ENCODE measurements around the gene EIF3J. TPM values are rescaled to one million over a fixed set of nuclear protein-coding genes. Genes with fewer than 3 reads are reported as not detected.
A peak's percentile ranks its signal among the peaks of the same experiment; 100 is the strongest.

The EIF3J gene
- total RNA-seq, 1 experiment from 2014 or later = 38.2 TPM

DNA sequence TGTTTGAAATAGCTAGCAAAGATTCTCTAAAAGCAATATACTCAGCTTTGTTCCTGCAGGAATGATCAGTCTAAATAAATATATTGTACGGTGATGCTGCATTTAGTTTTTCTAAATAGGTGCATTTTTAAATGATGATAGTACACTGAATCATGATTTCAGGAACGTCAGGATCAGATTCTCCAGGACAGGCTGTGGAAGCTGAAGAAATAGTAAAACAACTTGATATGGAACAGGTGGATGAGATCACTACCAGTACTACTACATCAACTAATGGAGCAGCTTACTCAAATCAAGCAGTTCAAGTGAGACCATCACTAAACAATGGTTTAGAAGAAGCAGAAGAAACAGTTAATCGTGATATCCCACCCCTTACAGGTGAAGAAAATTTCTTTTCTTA, 46.3 kb upstream of the EIF3J start:
- peak; percentile 70 for DNase-seq
- POLR2A ChIA-PET (ENCODE audit: unreplicated experiment) = interaction anchor here (0.6 to 0.7 kb wide), 3 partner anchors 11 to 207 kb away, joined by 3 to 6 read pairs (median 4); partner anchors contain the start of gene CTDSPL2
- H3K9ac ChIP-seq (ENCODE audit: low read length) = no peak overlapping the region
- H3K9me3 ChIP-seq (ENCODE audit: low read length) = no peaks in the 10 kb centered on the region
- no peaks in the 10 kb centered on the region for H3K9me2 ChIP-seq (replicated peaks; ENCODE audit: low read length)
- CTCF ChIA-PET = interaction anchor here (1.1 to 1.9 kb wide), 2 partner anchors 11 to 203 kb away, joined by 3 to 12 read pairs; no protein-coding TSS in a partner anchor
- H3K4me2 ChIP-seq (ENCODE audit: low read length) = peak overlapping the region; percentile 35; the same call in 1 of the 2 replicates
- H3K27ac ChIP-seq (ENCODE audit: low read length) = peak overlapping the region; percentile 33
- H3K27me3 ChIP-seq (ENCODE audit: low read length) = no peaks in the 10 kb centered on the region
- no peak overlapping the region for H3K4me3 ChIP-seq (ENCODE audit: low read length)
- intact Hi-C loops (cut with micrococcal nuclease) = no loop called here
- peaks cover 28% of the 10 kb centered on the region for H3K4me1 ChIP-seq (ENCODE audit: insufficient read depth, low read length)
- TF ChIP-seq EZH2phosphoT487 (IDR thresholded peaks at IDR 0.05; ENCODE audit: borderline replicate concordance, low read length) (no peak), EZH2 (IDR thresholded peaks at IDR 0.05; ENCODE audit: low read length, unreplicated experiment) (no peak)
- TF ChIP-seq, protein P1, sequence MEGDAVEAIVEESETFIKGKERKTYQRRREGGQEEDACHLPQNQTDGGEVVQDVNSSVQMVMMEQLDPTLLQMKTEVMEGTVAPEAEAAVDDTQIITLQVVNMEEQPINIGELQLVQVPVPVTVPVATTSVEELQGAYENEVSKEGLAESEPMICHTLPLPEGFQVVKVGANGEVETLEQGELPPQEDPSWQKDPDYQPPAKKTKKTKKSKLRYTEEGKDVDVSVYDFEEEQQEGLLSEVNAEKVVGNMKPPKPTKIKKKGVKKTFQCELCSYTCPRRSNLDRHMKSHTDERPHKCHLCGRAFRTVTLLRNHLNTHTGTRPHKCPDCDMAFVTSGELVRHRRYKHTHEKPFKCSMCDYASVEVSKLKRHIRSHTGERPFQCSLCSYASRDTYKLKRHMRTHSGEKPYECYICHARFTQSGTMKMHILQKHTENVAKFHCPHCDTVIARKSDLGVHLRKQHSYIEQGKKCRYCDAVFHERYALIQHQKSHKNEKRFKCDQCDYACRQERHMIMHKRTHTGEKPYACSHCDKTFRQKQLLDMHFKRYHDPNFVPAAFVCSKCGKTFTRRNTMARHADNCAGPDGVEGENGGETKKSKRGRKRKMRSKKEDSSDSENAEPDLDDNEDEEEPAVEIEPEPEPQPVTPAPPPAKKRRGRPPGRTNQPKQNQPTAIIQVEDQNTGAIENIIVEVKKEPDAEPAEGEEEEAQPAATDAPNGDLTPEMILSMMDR (conservative IDR thresholded peaks at IDR 0.05; ENCODE audit: low read depth, low read length) = no peak
- peaks cover 13% of the 10 kb centered on the region for H3F3A ChIP-seq (ENCODE audit: low read length, unreplicated experiment)
- no TSS peak for BruUV-seq (replicated peaks)
- peaks cover 10% of the 10 kb centered on the region for H4K20me1 ChIP-seq (ENCODE audit: low read length)
- peak; percentile 67 for ATAC-seq
- H3K36me3 ChIP-seq (ENCODE audit: low read depth, low read length) = peaks cover 24% of the 10 kb centered on the region; the same call in 1 of the 2 replicates
- no peak overlapping the region for H2AFZ ChIP-seq (ENCODE audit: low read length)
- peaks cover 12% of the 10 kb centered on the region for H3K79me2 ChIP-seq (ENCODE audit: low read length)

DNA sequence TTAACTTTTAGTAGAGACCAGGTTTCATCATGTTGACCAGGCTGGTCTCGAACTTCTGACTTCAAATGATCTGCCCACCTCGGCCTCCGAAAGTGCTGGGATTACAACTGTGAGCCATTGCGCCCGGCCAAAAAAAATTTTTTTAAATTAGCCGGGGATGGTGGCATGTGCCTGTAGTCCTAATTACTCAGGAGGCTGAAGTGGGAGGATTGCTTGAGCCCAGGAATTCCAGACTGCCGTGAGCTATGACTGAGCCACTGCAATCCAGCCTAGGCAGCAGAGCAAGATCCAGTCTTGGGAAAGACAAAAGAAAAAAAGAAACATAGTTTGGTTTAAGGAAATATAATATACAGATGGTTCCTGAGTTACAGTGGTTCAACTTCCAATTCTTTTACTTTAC, 44.9 kb upstream of the EIF3J start:
- Histone ChIP-seq H4K20me1 (ENCODE audit: low read length) (peaks cover 10% of the 10 kb centered on the region), H3K9me2 (replicated peaks; ENCODE audit: low read length) (no peaks in the 10 kb centered on the region), H3F3A (ENCODE audit: low read length, unreplicated experiment) (peaks cover 13% of the 10 kb centered on the region), H3K4me2 (ENCODE audit: low read length) (no peak overlapping the region), H3K79me2 (ENCODE audit: low read length) (peaks cover 12% of the 10 kb centered on the region), H3K9ac (ENCODE audit: low read length) (no peak overlapping the region), H3K27ac (ENCODE audit: low read length) (no peak overlapping the region), H3K27me3 (ENCODE audit: low read length) (no peaks in the 10 kb centered on the region), H3K9me3 (ENCODE audit: low read length) (no peaks in the 10 kb centered on the region), H3K4me1 (ENCODE audit: insufficient read depth, low read length) (peaks cover 28% of the 10 kb centered on the region), H2AFZ (ENCODE audit: low read length) (no peak overlapping the region), H3K36me3 (ENCODE audit: low read depth, low read length) (peaks cover 23% of the 10 kb centered on the region), H3K4me3 (ENCODE audit: low read length) (no peak overlapping the region)
- ChIA-PET CTCF (no interaction called here), POLR2A (ENCODE audit: unreplicated experiment) (no interaction called here)
- no peak for TF ChIP-seq EZH2phosphoT487 (IDR thresholded peaks at IDR 0.05; ENCODE audit: borderline replicate concordance, low read length)
- TF ChIP-seq EZH2 (IDR thresholded peaks at IDR 0.05; ENCODE audit: low read length, unreplicated experiment) = no peak
- TF ChIP-seq, protein P1 (conservative IDR thresholded peaks at IDR 0.05; ENCODE audit: low read depth, low read length) = no peak
- intact Hi-C loops (cut with micrococcal nuclease) = no loop called here
- no TSS peak for BruUV-seq (replicated peaks)
- DNase-seq = no peak
- ATAC-seq = no peak

DNA sequence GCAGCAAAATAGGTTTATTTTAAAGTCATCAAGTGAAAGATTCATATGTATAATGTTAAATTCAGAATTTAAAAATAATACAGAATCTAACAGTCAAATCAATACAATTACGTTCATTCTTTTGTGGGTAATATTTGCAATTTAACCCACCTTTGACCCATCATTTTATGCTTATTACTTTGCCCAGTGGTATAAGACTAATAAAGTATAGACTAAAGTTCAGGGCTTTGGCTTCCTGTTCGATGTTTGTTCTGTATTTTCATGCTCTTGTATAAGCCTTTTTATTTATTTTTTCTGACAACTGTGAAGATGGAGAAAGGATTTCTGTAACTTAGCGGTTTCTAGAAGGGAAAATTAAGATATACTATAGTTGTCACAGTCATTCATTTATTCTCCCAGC, 44.3 kb upstream of the EIF3J start:
- Histone ChIP-seq H3K9me2 (replicated peaks; ENCODE audit: low read length) (no peaks in the 10 kb centered on the region), H3K36me3 (ENCODE audit: low read depth, low read length) (peaks cover 20% of the 10 kb centered on the region), H3F3A (ENCODE audit: low read length, unreplicated experiment) (peaks cover 13% of the 10 kb centered on the region), H2AFZ (ENCODE audit: low read length) (no peak overlapping the region), H3K9ac (ENCODE audit: low read length) (no peak overlapping the region), H3K27ac (ENCODE audit: low read length) (no peak overlapping the region), H3K27me3 (ENCODE audit: low read length) (no peaks in the 10 kb centered on the region), H3K4me3 (ENCODE audit: low read length) (no peak overlapping the region), H3K79me2 (ENCODE audit: low read length) (peaks cover 12% of the 10 kb centered on the region), H4K20me1 (ENCODE audit: low read length) (peaks cover 10% of the 10 kb centered on the region), H3K4me1 (ENCODE audit: insufficient read depth, low read length) (peaks cover 28% of the 10 kb centered on the region), H3K9me3 (ENCODE audit: low read length) (no peaks in the 10 kb centered on the region), H3K4me2 (ENCODE audit: low read length) (no peak overlapping the region)
- intact Hi-C loops (cut with micrococcal nuclease) = no loop called here
- DNase-seq (no peak), ATAC-seq (no peak)
- CTCF ChIA-PET = interaction anchor here (0.5 kb wide), 1 partner anchor 57 kb away, joined by 3 read pairs; no protein-coding TSS in a partner anchor
- no TSS peak for BruUV-seq (replicated peaks)
- TF ChIP-seq EZH2phosphoT487 (IDR thresholded peaks at IDR 0.05; ENCODE audit: borderline replicate concordance, low read length) = no peak
- TF ChIP-seq EZH2 (IDR thresholded peaks at IDR 0.05; ENCODE audit: low read length, unreplicated experiment) = no peak
- TF ChIP-seq, protein P1 (conservative IDR thresholded peaks at IDR 0.05; ENCODE audit: low read depth, low read length) = no peak
- POLR2A ChIA-PET (ENCODE audit: unreplicated experiment) = no interaction called here

All from PC-3 (cell line).